ENCODE measurements around the gene POLD4. TPM values are rescaled to one million over a fixed set of nuclear protein-coding genes. Genes with fewer than 3 reads are reported as not detected.

POLD4 gene
- total RNA-seq, 1 donor from 2014 or later = 80.0 TPM

GRCh38 chr11:67308031-67308866, 45.1 kb downstream of the POLD4 start:
- H3K27me3 ChIP-seq = no peaks in the 10 kb centered on the region
- no peaks in the 10 kb centered on the region for H3K9me3 ChIP-seq
- H3K4me1 ChIP-seq = peaks cover 43% of the 10 kb centered on the region
- peaks cover 0 to 9% of the 10 kb centered on the region in 2 donors for H3K36me3 ChIP-seq
- intact Hi-C loops (cut with DNase I) = no loop called here
- no peak overlapping the region for H3K4me3 ChIP-seq
- no peak for DNase-seq (ENCODE audit: extremely low spot score in 2 of 2)
- H3K27ac ChIP-seq = no peak overlapping the region
- TF ChIP-seq POLR2A (IDR thresholded peaks at IDR 0.05) = no peak
- no peak for TF ChIP-seq POLR2AphosphoS5 (IDR thresholded peaks at IDR 0.05; ENCODE audit: insufficient read depth in 1 of 2, low read depth in 1 of 2)
- no peak for TF ChIP-seq CTCF (IDR thresholded peaks at IDR 0.05)

GRCh38 chr11:67307545-67308001, 45.8 kb downstream of the POLD4 start:
- H3K4me3 ChIP-seq = no peak overlapping the region
- H3K27me3 ChIP-seq = no peaks in the 10 kb centered on the region
- peaks cover 42% of the 10 kb centered on the region for H3K4me1 ChIP-seq
- H3K27ac ChIP-seq = no peak overlapping the region
- peaks cover 0 to 9% of the 10 kb centered on the region in 2 donors for H3K36me3 ChIP-seq
- intact Hi-C loops (cut with DNase I) = no loop called here
- TF ChIP-seq POLR2AphosphoS5 (IDR thresholded peaks at IDR 0.05; ENCODE audit: insufficient read depth in 1 of 2, low read depth in 1 of 2) = no peak
- no peak for TF ChIP-seq POLR2A (IDR thresholded peaks at IDR 0.05)
- no peak for TF ChIP-seq CTCF (IDR thresholded peaks at IDR 0.05)
- H3K9me3 ChIP-seq = no peaks in the 10 kb centered on the region
- no peak for DNase-seq (ENCODE audit: extremely low spot score in 2 of 2)

- no peak for DNase-seq (ENCODE audit: extremely low spot score in 2 of 2)
- no peaks in the 10 kb centered on the region for H3K9me3 ChIP-seq
- no peak for TF ChIP-seq CTCF (IDR thresholded peaks at IDR 0.05)
- no peak for TF ChIP-seq POLR2A (IDR thresholded peaks at IDR 0.05)
- TF ChIP-seq POLR2AphosphoS5 (IDR thresholded peaks at IDR 0.05; ENCODE audit: insufficient read depth in 1 of 2, low read depth in 1 of 2) = no peak
- peaks cover 0 to 9% of the 10 kb centered on the region in 2 donors for H3K36me3 ChIP-seq
- intact Hi-C loops (cut with DNase I) = no loop called here
- H3K4me3 ChIP-seq = no peak overlapping the region
- peaks cover 42% of the 10 kb centered on the region for H3K4me1 ChIP-seq
- H3K27ac ChIP-seq = no peak overlapping the region
- H3K27me3 ChIP-seq = no peaks in the 10 kb centered on the region
Measured at GRCh38 chr11:67306769-67307544, 46.4 kb downstream of the POLD4 start.

GRCh38 chr11:67304511-67305113, 48.7 kb downstream of the POLD4 start:
- H3K27ac ChIP-seq = peak overlapping the region; percentile 89
- H3K27me3 ChIP-seq = no peaks in the 10 kb centered on the region
- no peaks in the 10 kb centered on the region for H3K9me3 ChIP-seq
- intact Hi-C loops (cut with DNase I) = no loop called here
- peaks cover 36% of the 10 kb centered on the region for H3K4me1 ChIP-seq
- peaks cover 0 to 25% of the 10 kb centered on the region in 2 donors for H3K36me3 ChIP-seq
- H3K4me3 ChIP-seq = peak overlapping the region; percentile 66 to 89
- no peak for DNase-seq (ENCODE audit: extremely low spot score in 2 of 2)
- no peak for TF ChIP-seq POLR2AphosphoS5 (IDR thresholded peaks at IDR 0.05; ENCODE audit: insufficient read depth in 1 of 2, low read depth in 1 of 2)
- TF ChIP-seq CTCF (IDR thresholded peaks at IDR 0.05) = no peak
- no peak for TF ChIP-seq POLR2A (IDR thresholded peaks at IDR 0.05)
